NCI-H510A treated with DMSO at 0.1 percent for 48 hours (cell line): ENCODE data around the gene BAIAP2.
"Not testable (repeated sequence)": the region's sequence is repeated elsewhere in the genome, so short reads cannot be mapped to it uniquely, and the experiment has no call there.

Experiments used
- DNase-seq: peaks from one replicate; lab custom pipeline; 2025; lab: John Stamatoyannopoulos, UW

BAIAP2 gene

DNA sequence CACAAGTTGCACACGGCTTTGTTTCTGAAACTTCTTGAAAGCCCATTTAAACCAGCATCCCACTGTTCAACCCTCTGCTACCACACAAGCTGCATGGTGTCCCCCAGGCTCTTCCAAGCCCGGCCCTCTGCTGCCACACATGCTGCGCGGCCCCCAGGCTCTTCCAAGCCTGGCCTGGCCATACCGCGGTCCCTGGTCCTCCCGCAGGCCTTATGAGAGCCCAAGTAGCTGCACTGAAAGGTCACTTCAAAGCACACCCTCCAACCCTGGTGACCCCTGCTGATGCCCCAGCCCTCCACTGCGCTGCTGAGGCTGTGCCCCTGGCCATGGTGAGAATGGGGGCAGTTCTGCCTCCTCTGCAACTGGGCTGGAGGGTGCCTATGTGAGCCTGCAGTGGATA, 104.5 kb downstream of the BAIAP2 start:
- no peak for DNase-seq

DNA sequence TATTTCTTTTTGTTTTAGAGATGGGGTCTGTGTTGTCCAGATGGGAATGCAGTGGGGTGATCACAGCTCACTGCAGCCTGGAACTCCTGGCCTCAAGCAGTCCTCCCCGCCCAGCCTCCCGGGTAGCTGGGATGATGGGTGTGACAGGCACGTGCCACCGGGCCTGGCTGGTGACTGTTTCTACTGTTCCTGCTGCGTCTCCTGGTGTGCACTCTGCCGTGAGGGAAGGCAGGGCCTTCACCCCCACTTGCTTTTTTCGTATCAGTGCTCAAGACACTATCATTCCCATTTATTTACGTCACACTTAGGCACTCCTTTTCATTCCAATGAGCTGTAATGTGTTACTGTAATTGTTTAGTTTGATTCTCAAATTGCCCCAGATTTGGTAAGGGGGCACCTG, 105.1 kb downstream of the BAIAP2 start:
- no peak for DNase-seq

DNA sequence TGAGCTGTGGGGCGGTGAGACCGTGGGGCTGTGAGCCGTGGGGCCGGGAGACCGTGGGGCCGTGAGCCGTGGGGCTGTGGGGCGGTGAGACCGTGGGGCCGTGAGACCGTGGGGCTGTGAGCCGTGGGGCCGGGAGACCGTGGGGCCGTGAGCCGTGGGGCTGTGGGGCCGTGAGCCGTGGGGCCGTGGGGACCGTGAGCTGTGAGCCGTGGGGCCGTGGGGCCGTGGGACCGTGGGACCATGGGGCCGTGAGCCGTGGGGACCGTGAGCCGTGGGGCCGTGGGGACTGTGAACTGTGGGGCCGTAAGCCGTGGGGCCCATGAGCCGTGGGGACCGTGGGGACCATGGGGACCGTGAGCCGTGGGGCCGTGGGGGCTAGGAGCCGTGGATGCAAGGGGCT, 105.7 kb downstream of the BAIAP2 start:
- no peak for DNase-seq

DNA sequence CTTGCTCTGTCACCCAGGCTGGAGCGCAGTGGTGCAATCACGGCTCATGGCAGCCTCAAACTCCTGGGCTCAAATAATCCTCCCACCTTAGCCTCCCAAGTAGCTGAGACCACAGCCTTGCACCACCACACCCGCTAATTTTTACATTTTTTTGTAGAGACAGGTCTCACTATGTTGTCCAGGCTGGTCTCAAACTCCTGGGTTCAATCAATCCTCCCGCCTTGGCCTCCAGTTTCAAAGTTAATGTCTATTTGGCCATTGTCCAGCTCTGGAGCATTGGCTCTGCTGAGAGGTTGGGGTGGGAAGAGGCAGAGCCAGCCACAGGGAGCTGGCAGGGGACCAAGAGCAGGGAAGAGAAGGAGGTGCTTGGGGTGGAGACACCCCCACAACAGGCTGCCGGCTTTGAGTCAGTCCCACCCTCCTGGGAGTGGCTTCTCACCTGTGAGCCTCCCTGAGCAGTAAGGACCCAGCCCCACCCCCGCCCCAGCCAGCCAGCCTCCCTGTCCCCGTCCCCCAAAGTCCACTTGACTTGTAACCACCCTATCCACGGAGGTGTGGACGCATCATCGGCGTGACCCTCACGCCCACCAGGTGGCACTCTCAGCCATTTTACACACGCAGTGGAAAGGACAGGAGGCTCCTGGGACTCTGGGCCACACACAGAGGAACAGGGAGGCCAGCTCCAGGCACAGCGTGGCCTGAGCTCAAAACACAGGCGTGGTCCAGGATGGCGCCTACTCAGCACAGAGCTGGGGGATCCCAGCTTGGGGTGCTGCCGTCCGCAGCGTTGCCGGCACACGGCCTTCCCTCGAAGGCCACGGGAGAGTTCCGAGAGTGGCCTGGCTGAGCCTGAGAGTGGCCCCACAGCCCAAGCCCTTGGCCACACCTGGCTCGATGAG, 107.6 kb downstream of the BAIAP2 start:
- peak; percentile 55 for DNase-seq

DNA sequence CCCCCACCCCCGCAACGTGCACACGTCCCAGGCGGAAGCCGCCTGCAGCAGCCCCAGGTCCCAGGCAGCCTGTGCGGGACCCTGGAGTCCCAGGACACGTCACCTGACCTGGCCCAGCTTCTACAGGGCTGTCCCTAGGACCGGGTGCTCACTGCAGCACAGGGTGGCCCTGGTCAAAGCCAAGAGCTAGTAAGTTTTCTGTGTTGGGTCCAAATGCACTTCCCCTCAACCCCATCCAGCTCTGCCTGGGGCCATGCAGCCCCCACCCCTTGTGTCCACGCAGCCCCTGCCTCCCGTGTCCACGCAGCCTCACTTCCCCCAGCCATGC, 108.2 kb downstream of the BAIAP2 start:
- no peak for DNase-seq

DNA sequence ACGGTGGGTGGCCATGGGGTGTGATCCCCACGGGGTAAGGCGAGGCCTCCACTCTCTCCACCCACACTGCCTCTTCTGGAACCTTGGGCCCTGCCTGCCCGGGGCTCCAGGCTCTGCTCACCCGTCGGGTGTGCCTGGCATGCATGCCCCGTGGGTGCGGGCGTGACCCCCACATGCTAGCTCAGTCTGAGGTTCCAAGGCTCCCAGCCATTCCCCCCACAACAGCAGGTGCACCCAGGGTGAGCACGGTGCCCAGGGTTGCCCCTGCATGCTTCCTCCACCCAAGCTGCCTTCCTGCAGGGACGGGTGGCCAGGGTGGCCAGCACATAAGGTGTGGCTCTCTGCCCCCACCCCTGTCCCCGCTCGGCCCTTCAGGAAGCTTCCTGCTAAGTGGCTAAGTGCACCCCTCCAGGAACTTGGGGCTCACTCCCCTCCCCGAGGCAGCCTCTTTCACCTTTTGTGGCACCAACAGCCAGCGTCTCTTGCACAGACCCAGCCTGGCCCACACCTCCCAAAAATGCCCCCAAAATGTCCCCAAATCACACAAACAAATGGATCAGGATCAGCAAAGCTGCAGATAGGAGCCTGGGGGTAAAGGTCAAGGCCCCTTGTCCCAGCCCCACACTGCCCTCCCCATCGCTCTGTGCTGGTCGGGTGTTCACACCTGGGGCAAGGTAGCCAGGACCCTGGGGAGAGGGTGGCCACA, 108.9 kb downstream of the BAIAP2 start:
- no peak for DNase-seq

DNA sequence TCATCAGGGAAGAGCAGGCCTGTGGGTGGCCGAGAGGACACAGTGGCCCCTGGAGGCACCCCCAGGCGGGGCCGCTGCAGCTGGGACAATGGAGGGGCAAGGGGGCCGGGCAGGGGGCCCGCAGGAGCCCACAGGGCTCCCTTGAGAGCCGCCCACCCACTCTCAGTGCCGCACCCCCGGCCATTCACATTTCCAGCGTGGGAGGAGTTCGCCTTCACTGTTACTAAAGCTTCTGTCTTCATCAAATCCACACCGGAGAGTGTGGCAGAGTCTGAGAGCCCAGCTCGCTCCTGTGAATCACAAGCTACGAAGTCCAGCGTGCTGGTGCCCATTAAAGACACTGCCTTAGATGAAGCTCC, 109.5 kb downstream of the BAIAP2 start:
- no peak for DNase-seq

DNA sequence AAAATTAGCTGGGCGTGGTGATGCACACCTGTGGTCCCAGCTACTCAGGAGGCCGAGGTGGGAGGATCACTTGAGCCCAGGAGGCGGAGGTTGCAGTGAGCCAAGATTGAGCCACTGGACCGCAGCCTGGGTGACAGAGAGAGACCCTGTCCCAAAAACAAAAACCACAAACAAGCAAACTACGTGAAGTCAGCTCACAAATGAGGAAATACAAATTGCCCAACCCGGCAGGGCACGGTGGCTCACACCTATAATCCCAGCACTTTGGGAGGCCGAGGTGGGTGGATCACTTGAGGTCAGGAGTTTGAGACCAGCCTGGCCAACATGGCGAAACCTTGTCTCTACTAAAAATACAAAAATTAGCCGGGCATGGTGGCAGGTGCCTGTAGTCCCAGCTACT, 111.3 kb downstream of the BAIAP2 start:
- not testable (repeated sequence) for DNase-seq

DNA sequence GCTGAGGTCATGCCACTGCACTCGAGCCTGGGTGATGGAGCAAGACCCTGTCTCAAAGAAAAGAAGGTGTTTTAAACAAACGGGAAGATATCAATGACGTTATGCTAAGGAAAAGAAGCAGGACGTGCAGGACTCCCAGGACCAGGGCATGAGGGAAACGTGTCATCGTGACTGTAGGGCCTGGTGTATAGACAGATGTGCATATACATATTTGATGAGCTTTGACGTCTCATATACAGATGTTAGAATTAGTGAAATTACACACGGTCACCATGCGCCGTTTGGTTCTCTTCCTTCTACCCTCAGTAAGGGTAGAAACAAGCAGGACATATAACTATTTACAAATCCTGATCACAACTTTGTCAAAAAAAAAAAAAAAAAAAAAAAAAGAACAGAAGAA, 112.8 kb downstream of the BAIAP2 start:
- DNase-seq, result no peak

DNA sequence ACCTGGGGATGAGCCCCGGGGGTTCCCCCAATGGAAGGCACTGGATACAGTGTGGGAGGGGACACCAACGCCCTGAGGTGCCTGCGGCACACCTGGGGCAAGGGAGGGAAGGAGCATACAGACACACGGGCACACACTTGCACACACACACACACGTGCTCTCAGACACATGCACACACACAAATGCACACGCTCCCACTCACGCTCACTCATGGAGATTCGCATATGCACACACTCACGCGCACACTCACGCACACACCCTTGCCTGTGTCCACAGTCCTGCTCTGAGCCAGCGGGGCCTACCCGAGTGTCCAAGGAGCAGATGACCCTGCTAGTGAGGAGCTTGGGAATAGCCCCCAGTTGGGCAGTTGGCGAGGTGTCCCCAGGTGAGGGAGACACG, 113.6 kb downstream of the BAIAP2 start:
- no peak for DNase-seq

DNA sequence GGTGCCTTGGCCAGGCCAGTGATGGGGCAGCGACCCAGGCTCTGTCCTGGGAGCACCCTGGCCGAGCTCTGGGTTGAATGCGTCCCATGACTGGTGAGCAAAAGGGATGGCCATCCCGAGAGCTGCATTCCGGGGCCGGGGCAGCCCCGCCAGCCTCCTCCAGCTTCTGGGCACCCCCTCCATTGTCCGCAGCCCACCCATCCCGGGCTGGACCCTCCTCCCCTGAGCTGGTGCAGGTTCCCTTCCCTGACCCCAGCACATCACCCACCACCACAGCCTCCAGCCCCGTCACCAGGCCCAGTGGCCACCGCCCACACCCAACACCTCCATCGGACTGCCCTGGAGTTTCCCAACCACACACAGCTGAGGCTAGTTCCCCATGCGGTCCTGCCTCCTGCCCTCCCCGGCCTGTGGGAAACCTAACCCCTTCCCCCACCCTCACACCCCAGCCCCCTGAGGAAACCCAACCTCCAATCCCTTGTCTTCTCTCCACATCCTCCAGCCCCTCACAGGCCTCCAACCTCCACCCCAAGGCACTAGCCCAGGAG, 114.1 kb downstream of the BAIAP2 start:
- no peak for DNase-seq

DNA sequence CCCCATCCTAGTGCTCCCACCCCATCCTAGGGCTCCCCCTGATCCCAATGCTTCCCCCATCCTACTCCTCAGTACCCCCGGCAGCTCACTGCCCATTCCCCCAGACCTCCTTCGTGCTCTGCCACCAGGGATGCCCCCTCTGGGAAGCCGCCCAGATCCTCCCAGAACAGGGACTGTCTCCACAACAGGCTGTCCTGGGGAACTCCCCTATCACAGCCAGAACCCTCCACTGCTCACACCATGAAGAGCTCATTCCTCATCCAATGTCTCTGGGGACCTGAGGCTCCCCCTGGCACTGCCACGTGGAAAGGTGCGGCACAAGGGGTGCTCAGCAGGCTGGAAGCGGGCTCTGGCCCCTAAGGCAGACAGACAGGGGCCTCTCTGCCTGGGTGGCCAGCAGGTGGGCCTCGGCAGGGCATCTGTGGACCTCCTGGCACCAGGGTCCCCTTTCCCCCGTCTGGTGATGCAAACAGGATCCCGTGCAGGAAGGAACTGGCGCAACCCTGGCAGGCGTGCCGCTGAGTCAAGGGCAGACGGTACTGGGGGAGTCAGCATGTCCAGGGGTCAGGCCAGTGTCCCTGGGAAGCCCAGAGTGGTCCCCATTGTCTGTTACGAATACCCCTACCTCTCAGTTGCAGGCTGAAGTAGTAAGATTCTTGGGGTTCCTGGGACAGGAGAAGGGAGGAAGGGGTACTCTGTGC, 115.6 kb downstream of the BAIAP2 start:
- DNase-seq, result no peak

DNA sequence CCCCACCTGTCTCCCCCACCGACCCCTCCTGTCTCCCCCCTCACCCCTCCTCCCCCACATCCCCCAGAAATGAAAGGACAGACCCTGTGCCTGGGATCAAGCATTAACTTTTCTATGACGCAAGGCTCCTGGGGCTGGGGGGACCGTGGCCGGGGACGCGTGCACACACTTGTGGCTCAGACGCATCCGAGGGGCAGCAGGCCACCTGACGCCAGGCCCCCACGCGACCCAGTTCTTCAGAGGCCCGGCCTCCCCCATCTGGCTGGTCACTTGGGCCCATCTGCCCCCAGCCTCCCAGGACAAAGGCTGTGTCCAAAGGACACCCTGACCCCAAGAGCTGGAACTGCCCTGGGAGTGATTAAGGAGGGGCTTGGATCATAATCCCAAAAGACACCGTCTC, 116.3 kb downstream of the BAIAP2 start:
- DNase-seq, result no peak

DNA sequence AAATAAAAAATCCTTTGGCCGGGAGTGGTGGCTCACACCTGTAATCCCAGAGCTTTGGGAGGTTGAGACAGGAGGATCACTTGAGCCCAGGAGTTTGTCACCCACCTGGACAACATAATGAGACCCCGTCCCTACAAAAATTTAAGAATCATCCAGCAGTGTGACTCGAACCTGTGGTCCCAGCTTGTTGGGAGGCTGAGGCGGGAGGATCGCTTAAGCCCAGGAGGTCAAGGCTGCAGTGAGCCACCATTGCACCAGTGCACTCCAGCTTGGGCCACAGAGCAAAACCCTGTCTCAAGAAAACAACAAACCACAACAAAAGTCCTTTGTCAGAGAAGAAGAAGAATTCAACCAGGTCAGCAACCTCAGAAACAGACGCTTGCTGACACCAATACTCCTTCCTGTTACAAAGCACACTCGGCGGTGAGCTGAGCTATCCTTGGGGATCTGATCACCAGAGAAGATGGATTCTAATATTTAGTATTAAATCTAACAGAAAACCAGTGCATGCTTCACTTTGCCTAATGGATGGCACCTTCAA, 117.4 kb downstream of the BAIAP2 start:
- DNase-seq, result no peak

DNA sequence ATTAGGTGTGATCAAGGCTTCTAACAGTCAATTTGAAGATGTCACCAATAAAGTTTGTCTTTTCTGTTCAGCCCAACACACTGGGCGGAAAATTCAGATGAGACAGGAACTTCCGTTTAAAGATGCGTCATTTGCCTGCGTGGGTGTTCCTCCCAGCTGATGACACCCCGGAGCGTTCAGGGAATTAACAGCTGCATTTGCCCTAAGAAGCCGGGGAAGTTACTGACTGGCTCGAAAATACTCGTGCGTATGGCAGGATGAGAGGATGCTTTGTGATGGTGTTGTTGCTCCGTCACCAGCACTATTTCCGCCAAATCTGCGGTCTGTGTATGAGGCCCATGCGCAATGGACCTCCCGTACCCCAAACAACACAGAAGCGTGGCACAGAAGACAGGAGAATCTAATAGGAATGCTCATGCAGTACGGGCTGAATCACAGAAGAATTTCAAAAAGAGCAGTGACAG, 118.4 kb downstream of the BAIAP2 start:
- no peak for DNase-seq

DNA sequence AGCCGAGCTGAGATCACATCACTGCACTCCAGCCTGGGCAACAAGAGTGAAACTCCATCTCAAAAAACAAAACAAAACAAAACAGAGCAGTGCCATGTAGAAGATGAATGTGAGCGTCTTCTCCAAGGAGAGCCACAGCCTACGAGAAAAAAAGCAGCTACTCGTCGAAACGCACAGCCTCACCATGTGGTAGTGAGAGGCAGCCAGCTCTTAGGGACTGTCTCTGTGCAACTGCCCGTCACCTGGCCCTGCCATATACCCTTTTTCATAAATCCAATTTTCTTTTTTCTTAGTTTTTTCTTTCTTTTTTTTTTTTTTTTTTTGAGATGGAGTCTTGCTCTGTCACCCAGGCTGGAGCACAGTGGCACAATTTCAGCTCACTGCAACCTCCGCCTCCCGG, 119.1 kb downstream of the BAIAP2 start:
- not testable (repeated sequence) for DNase-seq

DNA sequence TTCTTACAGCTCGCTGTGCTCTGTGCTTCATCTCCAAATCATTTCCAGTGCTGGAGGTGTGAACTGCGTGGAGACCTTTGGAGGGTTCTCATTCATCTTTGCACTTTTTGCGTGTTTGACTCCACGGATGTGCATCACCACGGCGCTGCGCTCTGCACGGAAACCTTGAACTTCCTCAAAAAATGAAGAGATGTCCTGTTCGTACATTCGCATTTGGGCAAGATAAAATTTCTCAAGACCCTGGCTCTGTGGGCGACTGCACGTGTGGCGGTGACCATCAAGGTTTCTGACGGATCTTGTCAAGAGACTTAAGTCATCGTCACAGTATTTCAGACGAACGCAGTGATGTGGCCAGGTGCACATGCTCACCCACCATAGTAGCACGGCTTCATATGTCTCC, 120.0 kb downstream of the BAIAP2 start:
- no peak for DNase-seq

DNA sequence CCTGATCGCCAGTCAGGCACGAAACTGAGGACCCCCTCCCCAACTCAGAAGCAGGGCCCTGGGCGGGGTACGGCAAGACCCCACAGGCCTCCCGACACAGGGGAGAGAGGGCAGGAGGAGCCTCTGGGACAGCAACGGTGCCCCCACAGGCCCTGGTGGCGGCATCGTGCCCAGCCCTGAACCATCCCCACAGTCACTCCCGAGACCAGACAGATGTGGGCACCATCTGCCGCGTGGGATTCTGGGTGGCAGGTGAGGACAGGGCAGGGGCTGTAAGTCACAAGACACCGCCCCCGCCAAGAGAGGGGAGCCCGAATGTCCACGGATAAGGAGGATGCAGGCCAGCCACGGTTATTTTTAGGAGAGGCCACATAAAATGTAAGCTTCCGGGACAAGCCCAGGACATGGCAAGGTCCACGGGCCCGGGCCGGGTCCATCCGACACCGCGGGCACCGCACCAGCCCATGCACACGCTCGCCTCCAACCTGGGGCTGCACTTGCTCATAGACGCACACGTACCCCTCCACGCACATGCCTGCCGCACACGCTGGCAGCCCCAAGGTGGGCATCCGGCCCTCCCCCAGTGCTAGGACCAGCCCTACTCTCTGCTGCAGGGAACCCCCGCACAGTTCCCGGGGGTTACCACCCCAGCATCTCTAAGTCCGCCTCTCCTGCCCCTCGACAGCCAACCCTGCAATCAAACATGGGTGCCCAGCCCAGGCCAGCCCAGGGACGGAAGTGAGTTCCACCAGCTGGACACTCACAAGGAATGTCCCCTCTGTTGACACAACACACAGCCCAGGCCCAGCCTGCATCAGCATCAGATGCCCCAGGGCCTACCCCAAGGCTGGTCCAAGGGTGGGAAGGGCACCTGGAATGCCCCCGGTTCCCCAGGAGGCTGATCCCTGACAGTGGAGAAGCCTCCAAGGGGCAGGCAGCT, 122.2 kb downstream of the BAIAP2 start:
- no peak for DNase-seq

DNA sequence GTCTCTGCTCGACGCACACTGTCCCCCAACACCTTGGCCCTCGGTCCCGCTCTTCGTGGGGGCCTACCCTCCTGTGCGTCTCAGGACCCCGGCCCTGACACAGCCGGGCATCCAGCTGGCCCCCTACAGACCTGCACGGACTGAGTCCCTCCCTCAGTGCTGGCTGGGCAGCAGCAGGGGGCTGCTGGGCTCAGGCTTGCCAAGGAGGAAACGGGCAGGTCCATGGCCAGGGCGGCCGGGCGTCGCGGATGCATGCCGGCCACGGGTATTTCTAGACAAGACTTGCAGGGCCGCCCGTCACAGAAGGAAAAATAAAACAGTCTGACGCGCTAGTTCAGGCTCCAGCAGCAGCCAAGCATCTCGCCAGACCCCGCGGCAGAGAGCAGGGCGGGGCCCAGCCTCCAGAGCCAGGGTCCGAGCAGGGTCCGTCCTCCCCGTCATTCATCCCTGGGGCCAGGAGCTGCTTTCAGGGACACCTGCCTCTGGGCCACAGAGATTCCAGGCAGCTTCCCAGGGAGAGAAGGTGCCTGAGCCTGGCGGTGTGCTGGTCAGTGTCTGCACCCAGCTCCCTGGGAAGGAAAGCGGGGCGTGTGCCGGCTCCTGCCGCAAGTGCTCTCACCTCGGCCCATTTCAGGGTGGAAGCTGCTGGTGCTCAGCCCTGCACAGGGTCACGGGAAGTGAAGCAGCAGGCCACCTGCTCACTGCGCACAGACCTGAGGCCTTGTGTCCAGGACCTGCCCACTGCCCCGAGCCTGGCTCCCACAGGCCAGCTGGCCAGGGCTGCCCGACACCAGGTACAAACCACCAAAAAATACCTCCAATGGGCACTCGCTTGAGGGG, 123.1 kb downstream of the BAIAP2 start:
- no peak for DNase-seq
